NCI-H1417 treated with DMSO at 0.1 percent for 48 hours (cell line): ENCODE results near the gene CEP43.

Experiments used
- DNase-seq: peaks from one replicate; lab custom pipeline; 2025; lab: John Stamatoyannopoulos, UW

CEP43 gene

DNA sequence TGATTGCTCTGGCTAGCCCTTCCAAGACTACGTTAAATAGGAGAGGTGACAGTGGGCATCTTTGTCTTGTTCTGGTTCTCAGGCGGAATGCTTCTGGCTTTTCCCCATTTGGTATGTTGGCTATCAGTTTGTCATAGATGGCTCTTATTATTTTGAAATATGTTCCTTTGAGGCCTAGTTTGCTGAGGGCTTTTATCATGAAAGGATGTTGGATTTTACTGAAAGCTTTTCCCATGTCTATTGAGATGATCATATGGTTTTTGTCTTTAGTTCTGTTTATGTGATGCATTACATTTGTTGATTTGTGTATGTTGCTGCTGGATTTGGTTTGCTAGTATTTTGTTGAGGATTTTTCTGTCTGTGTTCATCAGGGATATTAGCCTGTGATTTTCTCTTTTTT lies 32.9 kb upstream of the CEP43 start:
- no peak for DNase-seq

DNA sequence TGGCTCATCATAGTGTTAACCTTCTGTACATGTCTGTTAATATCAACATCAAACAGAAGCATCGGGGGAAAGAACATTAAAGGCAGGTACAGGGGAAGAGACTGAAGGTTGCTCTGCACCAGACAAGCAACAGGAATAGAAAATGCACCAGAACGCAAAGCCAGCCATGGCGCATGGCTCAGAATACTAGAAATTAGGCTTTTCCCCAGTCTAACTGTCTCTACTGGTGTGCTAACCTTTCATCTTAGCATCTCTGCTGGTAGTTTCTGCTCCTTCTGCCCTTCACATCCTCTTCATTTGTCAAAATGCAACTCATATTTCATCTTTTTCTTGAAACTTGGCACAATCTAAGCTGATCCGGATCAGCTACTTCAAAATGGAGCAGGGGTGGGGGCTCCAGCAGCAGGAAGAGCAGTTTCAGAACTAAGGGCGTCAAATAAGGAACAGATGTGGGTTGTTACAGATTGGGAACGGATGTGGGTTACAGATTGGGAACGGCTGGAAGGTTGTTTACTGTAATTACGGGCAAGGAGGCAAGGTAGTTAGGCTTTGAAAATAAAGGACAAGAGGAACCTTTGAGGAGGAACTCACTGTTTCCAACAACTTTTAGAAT lies 29.7 kb upstream of the CEP43 start:
- no peak for DNase-seq

DNA sequence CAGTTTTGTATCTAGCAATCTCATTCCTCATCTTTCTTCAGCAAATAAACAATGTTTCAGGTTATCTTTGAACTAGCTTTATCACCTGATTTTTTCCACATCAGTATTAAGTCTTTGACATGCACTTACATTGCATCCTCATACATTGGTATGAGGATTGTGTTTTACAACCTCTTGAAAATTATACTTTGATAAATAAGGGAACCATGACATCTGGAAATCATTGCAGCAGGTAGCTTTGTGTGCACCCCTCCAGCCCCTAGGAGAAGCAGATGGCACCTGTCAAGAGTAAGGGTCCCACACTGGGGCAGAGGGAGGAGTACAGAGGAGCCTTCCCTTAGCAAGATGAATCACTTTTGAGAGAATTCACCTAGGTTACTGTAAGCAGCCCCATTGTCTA lies 29.1 kb upstream of the CEP43 start:
- no peak for DNase-seq

DNA sequence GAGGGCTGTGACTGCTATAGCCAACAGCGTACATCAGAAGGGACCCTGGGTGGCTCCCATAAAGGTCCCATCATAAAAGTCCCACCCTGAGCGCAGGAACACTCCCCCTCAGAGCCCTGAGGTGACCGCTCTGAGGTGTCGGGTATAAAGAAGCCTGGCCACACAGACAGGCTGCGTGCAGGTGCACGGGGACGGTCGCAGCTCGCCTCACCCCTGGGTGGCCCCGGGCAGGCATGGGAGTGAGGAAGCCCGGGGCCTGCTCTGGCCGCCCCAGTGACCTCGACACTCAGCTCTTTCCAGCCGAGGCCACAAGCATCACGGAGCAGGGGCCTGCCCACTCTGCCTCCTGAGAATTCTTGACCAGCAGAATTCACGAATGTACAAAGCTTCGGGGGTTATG lies 28.4 kb upstream of the CEP43 start:
- no peak for DNase-seq

DNA sequence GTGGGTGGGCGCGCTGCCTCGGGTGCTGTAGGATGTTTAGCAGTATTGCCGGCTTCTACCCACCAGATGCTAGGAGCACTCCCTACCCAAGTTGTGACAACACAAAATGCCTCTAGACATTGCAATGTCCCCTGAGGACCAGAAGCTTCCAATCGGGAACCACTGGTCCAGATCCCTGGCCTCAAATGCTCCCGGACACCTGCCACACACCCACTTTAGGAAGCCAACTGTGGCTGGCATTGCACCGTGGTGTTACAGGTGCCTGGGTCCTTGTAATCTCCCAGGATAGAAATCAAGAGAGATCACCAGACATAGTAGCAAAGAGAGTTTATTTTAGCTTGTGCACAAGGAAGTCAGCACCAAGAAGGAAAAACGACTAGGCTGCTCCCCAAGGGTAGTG lies 27.9 kb upstream of the CEP43 start:
- no peak for DNase-seq

DNA sequence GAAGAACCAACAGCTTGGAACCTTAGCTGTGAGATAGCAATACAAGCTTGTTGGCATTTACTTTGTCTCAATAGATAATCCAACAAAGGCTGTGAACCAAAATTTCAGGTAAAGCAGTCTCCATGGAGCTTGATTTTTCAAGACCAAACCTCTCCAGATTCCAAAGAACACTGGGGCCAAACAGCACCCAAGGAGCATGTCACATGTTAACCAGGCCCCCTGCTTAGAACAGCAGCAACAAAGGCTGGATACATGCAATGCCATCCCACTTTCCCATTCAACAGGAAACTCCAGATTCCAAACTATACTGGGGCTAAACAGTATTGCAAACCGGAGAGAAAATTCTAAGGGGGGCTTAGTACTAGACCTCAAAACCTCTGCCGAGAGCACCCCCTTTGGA lies 27.1 kb upstream of the CEP43 start:
- DNase-seq: no peak

DNA sequence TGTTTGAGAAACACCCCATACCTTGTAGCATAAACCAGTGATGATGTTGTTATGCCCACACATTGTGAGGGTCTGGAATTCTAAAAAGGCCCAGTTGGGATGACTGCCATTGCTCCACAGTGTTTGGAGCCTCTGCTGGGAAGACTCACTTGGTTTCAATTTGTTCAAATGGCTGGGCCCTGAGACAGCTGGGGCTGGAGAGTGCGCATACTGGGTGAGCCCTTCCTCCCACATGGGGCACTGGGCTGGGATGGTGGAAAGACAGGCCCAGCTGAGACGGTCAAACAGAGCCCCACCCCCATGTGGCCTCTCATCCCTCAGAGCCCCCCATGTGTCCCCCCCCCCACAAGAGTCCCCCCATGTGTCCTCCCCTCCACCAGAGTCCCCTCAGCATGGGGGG lies 22.6 kb upstream of the CEP43 start:
- DNase-seq: no peak

DNA sequence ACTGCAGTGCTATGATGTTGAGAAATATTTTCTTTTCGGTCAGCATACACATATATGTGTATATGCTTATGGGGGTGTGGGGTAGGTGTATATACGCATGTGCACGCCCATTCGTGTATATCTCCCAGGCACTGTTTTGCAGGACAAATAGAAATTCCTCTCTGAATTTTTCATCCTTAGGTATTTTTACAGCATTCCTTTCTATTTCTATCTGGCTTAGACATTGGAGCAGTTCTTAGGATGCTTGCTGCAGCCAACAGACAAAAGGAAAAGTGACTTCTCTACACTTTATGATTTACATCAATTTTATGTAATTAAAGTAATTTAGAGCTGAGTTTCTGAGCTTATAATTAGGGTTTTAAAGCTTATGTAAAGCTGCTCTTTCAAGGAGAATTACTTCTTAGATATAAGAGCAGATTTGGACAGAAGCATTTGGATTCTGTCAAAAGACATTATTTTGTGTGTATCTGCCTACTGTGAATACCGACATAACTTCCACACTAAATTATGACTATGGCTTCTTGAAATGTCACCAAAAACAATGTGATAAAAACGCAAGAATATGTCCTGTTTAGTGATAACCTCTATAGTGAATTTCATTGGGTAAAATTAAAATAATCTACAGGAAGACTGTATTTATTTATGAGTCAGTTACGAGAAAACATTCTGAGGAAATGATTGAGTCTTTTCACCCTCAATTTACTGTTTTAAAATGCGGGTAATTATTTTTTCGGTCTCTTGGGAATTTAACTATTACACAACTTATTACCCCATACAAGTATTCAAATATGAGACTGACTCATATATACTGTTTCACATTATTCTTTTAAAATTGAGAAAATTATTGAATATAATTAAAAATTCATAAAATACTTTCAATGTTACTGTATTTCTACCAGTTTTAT lies 21.3 kb upstream of the CEP43 start:
- no peak for DNase-seq

DNA sequence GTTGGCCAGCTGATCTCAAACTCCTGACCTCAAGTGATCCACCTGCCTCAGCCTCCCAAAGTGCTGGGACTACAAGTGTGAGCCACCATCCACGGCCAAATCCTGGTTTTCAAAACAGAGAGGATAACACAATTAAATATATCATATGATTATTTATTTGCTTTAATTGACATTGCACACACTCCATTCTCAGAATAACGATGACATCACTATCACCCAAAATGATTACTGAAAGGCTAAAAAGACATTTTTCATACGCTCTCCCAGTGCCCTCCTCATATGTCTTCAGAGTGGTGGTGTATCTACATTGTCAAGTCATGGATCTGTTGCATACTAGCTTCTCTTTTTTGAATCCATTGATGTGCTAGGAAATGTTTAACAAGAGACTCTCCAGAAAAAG lies 18.5 kb upstream of the CEP43 start:
- DNase-seq: no peak

DNA sequence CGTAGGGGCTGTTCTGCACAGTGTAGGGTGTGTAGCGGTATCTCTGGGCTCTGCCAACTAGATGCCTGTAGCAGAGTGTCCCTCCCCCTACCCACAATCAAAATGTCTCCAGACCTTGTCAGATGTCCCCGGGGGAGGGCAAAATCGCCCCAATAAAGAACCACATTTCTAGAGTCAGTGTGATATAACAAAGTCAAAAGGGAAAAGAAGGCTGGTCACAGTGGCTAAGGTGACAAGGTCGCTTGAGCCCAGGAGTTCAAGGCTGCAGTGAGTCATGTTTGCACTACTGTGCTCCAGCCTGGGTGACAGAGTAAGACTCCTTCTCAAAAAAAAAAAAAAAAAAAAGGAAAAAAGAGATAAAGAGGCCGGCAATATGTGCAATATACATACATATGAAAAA lies 11.7 kb upstream of the CEP43 start:
- DNase-seq: no peak

DNA sequence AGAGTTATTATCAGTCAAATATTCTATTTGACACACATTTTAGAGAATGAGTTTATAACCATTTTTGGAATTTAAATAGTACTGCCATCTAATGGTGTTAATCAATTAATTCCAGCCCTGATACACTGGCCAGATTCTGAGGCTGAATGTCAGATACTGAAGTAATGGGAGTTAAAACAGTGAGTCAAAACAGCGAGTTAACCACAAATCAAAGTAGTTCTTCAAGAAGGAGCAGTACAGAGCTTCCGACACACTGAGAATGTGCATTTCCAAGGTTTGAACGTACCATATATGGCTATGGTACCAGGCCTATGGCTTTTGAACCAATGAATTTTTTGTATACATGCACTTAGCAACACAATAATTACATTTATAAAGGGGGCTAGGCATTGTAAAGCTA lies 11.3 kb upstream of the CEP43 start:
- no peak for DNase-seq

DNA sequence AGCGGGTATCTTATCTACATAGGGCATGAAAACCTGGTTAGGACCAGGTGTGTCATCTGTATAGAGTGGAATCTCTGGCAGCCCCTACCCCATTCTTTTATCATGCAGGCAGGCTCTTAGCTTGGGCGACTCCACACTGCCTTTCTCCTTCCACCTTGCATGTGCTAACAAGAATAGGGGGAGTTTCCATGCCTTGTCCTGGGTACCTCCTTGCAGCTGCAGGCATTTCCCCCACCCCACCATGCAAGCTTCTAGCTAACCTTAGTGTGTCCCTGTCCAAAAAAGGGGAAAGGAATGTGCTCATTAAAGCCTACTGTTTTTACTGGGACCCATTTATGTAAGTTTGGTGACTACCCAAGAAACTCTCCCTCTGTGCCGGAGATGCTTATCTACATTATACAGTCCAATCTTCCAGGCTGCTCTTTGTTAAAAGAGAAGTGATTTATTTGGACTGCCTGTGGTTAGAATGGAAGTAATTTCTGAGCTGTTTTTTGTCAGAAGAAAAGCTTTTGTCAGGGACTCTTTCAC lies 10.5 kb upstream of the CEP43 start:
- DNase-seq: no peak

DNA sequence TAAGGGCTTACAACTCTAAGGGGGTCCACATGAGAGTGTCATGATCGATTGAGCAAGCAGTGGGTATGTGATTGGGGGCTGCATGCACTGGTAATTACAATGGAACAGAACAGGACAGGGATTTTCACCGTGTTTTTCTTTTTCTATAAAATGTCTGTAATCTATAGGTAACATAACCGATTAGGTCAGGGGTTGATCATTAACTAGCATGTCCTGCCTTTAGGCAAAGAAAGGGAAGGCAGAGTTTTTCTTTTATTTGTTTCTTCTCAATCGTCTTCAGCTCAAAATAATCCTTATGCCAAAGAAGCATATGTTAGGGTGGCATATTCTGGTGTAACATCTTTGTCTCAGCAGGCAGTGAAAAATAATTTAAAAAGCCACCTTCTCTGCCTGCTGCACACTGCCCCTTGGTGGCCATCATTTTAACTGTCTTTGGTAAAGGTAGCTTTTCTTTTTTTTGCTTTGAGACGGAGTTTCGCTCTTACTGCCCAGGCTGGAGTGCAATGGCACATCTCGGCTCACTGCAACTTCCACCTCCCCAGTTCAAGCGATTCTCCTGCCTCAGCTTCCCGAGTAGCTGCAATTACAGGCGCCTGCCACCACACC lies 9.7 kb upstream of the CEP43 start:
- no peak for DNase-seq

DNA sequence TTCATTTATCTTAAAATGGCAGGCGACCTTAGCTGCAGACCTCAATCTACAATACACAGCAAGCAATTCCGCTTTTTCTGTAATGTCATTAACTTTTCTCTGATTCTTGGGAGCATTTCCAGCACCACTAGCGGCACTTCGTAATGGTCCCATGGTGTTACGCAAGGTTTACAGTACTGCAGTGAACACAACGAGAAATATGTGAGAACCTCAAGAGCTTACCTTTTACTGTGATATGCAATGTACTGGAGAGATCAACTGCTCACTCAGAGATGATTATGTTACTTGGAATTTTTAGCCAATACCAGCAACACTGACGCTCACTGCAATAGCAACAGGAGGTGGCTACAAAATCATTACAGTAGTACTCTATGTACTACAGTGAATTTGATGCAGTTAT lies 2.8 kb upstream of the CEP43 start:
- no peak for DNase-seq

DNA sequence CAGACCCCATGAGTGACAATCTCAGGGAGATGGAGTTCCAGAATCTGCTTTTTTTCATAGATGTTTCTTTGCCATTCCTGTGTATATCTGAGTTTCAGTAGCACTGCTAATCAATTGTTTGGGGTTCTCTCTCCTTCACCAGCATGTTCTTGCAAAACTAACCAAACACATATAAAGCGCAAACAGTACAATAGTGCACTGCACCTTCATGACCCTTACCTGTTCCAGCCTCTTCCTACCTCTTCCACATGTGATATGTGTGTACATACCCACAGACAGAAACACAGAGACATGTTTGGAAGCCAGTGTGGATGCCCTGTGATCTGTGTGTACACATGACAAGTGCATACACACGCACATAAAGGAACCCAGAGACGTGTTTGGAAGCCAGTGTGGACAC lies 1.8 kb upstream of the CEP43 start:
- no peak for DNase-seq

DNA sequence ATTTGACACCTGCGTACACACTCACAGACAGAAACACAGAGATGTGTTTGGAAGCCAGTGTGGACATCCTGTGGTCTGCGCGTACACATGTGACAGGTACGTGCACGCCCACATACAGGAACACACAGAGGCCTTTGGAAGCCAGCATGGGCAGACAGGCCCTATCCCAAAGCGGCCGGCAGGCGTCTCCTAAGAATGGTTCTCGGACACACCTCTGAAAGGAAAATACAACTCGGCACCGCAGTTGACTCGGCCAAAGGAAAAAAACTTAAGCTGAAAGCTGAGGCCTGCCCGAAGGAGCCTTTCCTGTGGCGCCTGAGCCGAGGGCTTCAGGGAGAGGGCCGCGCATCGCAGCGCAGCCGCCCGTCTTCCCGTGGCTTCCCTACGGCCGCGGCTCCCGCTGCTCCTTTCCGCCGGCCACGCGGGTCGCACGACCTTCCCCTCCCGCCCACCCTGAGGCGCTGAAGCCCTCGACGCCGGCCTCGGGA lies 1.4 kb upstream of the CEP43 start:
- no peak for DNase-seq

DNA sequence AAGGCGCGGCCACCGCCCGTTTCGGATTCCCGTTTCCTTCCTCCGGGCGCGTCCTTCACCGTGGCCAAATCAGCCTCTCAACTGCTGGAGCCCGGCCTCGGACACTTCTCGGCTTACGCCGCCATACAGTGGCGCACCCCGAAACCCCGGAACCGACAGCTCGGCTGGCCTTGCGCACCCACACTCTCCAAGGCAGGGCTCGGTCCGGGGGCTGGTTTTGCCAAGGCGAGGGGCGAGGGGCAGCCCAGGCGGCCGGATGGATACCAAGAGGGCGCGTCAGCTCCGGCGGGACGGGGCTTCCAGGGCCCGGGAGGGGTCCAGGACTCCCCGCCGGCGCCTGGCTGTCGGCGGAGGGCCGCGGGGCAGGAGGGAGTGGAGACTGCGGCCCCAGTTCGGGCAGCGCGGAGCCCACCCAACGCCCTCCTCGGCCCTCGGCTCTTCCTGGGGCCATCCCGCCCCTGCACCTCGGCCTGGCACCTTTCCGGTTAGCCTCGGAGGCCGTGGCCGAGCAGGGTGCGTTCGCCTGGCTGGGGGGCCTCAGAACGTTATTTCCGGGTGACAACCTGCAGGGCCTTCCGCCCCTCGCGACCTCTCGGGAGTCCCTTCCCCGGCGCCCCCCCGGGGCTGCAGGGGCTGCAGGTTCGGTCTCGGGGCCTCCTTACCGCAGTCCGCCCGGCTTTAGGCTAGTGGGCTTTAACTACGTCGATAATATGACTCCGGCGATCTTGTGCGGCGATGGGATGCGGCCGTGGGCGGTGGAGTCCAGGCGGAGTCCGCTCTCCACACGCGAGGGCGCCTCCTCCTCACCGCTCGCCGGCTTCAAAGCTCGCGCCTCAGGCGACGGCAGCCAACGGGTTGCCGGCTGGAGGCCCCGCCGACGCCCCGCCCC lies 697 bp upstream of the CEP43 start:
- no peak for DNase-seq

DNA sequence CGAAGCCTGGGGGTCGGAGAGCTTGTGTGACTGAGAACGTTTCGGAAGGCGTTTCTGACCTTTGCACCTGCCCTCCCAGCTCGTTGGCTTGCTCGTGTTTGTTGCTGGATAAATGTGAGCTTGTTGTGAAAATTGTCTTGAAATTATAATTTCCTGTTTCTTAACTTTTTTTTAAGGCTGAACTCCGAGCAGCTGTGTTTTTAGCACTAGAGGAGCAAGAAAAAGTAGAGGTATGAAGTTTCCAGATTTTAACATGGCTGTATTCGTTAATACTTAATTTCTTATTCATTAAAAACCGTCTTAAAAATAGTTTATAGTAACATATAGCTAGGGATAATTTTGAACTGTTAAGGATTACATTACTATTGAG lies 672 bp downstream of the CEP43 start:
- no peak for DNase-seq

DNA sequence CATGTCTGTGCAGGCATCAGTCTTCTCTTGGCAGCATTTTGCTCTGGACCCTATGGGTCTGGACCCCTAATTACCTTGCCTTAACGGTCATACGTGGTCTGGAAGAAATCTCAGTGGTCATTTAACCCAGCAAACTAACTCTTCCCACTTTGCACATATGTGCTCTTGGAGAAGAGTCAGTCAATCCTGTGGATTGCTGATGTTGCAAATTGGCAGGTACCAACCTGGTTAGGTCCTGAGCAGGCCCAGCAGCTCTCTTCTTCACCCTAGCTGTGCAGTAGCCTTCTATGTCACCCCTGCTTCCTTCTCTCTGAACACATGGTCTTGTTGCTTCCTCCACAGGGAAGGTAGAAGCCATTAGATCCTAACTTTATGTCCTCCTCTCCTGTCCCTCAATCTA lies 1.6 kb downstream of the CEP43 start:
- no peak for DNase-seq

DNA sequence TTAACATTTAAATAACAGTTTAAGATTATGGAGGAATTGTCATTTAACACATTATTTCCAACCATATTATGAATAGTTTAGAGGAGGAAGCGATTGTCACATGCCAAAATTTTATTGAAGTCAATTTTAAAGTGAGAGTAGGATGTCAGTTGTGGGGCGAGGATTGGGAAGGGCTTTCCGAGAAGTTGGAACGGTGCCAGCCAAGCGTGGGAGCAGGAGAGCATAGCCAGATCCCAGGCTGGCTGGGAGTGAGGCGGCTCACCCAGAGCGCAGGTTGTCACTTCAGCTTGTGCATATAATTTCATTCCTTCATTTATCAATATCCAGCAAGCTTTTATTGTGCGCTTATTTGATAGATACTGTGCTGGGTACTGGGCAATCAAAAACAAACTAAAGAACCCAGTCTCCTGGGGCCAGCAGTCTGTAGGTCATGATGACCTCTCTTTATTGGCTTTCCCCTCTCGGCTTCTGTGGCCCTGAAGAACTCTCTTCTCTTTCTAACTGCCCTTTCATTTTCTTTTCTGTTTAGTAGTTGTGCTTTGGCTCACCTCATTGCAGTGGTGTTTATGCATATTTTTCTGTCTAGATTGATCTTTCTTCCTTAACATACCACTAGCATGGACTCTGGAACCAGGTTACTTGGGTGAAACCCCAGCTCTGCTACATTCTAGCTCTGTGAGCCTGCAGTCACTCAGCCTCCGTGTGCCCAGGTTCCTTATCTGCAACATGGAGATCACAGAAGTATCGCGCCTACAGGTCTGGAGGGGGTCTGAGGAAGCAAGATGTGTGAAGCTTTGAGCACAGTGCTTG lies 6.4 kb downstream of the CEP43 start:
- DNase-seq: no peak

DNA sequence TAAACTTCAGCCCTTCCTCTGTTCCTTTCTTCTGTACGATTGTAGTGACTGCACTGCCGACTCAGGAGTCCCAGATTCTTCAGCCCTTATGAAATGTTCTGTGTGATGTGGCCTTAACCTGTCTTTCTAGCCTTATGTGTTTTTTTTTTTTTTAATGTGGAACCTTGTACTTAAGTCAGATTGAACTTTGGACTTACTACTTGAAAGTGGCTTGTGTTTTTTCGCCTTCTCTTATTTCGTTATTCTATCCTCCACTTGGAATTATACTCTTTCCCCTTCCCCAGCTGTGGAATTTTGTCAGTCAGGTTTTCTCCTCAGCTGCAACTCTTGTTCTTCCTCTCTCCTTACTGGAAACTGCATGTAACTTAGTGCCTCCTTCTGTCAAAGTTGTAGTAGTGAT lies 8.8 kb downstream of the CEP43 start:
- DNase-seq: no peak
